ENCODE results near the gene KIF21B. TPM values are rescaled to one million over a fixed set of nuclear protein-coding genes. Genes with fewer than 3 reads are reported as not detected.

The KIF21B gene
- total and polyA plus RNA-seq, 9 of the 15 experiments (the other 6 are each of a cell fraction or from before 2014, with no cell fraction given), result 0.46 to 13.4 (median 5.9) TPM

DNA sequence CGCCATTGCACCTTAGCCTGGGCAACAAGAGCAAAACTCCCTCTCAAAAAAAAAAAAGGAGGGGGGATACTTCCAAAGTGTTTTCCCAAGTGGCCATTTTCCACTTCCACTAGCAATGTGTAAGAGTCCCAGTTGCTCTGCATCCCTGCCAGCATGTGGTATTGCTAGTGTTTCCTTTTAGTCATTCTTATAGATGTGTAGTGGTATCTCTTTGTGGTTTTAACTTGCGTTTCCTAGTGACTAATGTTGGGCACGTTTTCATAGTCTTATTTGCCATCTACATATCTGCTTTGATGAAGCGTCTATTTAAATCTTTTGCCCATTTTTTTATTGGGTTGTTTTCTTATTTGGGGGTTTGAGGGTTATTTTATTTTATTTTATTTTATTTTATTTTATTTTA is 97.7 kb downstream of the KIF21B start (continued):
- TF ChIP-seq ZNF134 (CRISPR knock-in tag; conservative IDR thresholded peaks at IDR 0.05) (no peak), BACH1 (tag; IDR thresholded peaks at IDR 0.05) (no peak), PTTG1 (tag; IDR thresholded peaks at IDR 0.05; ENCODE audit: low read depth) (no peak), ZNF253 (CRISPR knock-in tag; conservative IDR thresholded peaks at IDR 0.05) (no peak), HMG20A (CRISPR knock-in tag; conservative IDR thresholded peaks at IDR 0.05) (no peak), SAFB (IDR thresholded peaks at IDR 0.05; ENCODE audit: borderline replicate concordance, low read depth, low read length) (no peak), FOS (IDR thresholded peaks at IDR 0.05; ENCODE audit: extremely low read depth, insufficient read length) (no peak), PRPF4 (IDR thresholded peaks at IDR 0.05; ENCODE audit: insufficient read depth, low read depth, low read length, poor library complexity, severe bottlenecking) (no peak)
- TF ChIP-seq, protein P1, sequence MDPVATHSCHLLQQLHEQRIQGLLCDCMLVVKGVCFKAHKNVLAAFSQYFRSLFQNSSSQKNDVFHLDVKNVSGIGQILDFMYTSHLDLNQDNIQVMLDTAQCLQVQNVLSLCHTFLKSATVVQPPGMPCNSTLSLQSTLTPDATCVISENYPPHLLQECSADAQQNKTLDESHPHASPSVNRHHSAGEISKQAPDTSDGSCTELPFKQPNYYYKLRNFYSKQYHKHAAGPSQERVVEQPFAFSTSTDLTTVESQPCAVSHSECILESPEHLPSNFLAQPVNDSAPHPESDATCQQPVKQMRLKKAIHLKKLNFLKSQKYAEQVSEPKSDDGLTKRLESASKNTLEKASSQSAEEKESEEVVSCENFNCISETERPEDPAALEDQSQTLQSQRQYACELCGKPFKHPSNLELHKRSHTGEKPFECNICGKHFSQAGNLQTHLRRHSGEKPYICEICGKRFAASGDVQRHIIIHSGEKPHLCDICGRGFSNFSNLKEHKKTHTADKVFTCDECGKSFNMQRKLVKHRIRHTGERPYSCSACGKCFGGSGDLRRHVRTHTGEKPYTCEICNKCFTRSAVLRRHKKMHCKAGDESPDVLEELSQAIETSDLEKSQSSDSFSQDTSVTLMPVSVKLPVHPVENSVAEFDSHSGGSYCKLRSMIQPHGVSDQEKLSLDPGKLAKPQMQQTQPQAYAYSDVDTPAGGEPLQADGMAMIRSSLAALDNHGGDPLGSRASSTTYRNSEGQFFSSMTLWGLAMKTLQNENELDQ (CRISPR knock-in tag; IDR thresholded peaks at IDR 0.05; ENCODE audit: borderline replicate concordance), result no peak
- TF ChIP-seq, protein P2, sequence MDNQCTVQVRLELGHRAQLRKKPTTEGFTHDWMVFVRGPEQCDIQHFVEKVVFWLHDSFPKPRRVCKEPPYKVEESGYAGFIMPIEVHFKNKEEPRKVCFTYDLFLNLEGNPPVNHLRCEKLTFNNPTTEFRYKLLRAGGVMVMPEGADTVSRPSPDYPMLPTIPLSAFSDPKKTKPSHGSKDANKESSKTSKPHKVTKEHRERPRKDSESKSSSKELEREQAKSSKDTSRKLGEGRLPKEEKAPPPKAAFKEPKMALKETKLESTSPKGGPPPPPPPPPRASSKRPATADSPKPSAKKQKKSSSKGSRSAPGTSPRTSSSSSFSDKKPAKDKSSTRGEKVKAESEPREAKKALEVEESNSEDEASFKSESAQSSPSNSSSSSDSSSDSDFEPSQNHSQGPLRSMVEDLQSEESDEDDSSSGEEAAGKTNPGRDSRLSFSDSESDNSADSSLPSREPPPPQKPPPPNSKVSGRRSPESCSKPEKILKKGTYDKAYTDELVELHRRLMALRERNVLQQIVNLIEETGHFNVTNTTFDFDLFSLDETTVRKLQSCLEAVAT (IDR thresholded peaks at IDR 0.05), result no peak
